Vagina (tissue), 2 donors: ENCODE measurements around the gene UBE3A. TPM values are rescaled to one million over a fixed set of nuclear protein-coding genes. Genes with fewer than 3 reads are reported as not detected.

Experiments used
- DNase-seq, 2 donors: peaks; one replicate each; pipeline ENCODE4 v3.0.0-alpha.2; 2017; ENCODE audit errors: extremely low spot score in 2 of 2
- H3K27ac ChIP-seq: fragments of 200-600 bp; sonication (generic); one replicate; pipeline ENCODE4 v1.5.1; 2019
- H3K27me3 ChIP-seq: fragments of 200-600 bp; sonication (generic); one replicate; pipeline ENCODE4 v1.5.1; 2019
- H3K36me3 ChIP-seq, 2 donors: fragments of 200-600 bp; sonication (generic); one replicate each; pipeline ENCODE4 v1.5.1; 2017 to 2019
- H3K4me1 ChIP-seq: fragments of 200-600 bp; sonication (generic); one replicate; pipeline ENCODE4 v1.5.1; 2019
- H3K4me3 ChIP-seq, 2 donors: fragments of 200-600 bp; sonication (generic); 1 replicate in 1 of 2; 2 replicates in 1 of 2; pipeline ENCODE4 v1.5.1; 2016 to 2019
- H3K9me3 ChIP-seq: fragments of 200-600 bp; sonication (generic); one replicate; pipeline ENCODE4 v1.5.1; 2019
- CTCF ChIP-seq, 3 experiments: fragments of 450-650 bp in 2 of 3; fragments of 200-600 bp in 1 of 3; sonication (generic) in 1 of 3; IDR thresholded peaks; one replicate each; pipeline ENCODE4 v1.5.1; 2017 to 2019; ENCODE audit warnings: antibody characterized with exemption in 3 of 3, mild to moderate bottlenecking in 2 of 3, moderate library complexity in 2 of 3
- POLR2A ChIP-seq, 2 donors: fragments of 450-650 bp; IDR thresholded peaks; one replicate each; pipeline ENCODE4 v1.6.1; 2017; ENCODE audit warnings: antibody characterized with exemption in 2 of 2, mild to moderate bottlenecking in 2 of 2, moderate library complexity in 2 of 2
- POLR2AphosphoS5 ChIP-seq, 2 donors: sonication (generic); formaldehyde crosslinking; IDR thresholded peaks; one replicate each; pipeline ENCODE4 v1.9.0; 2017; ENCODE audit warnings: antibody characterized with exemption in 2 of 2, mild to moderate bottlenecking in 2 of 2, low read depth in 1 of 2; ENCODE audit not compliant: insufficient read depth in 1 of 2
- intact Hi-C: fragments of 100-400 bp; cut with DNase I; formaldehyde crosslinking; loops from one replicate; pipeline ENCODE4 v1.15.1; 2023
- total RNA-seq: library from RNA; depleted of rRNA; stranded (reverse); fragments of >200 nt; gene quantifications from one replicate; pipeline ENCODE4 v1.2.3, GENCODE V29; 2016

Gene UBE3A
- total RNA-seq, 1 donor from 2014 or later: 71.9 TPM

DNA sequence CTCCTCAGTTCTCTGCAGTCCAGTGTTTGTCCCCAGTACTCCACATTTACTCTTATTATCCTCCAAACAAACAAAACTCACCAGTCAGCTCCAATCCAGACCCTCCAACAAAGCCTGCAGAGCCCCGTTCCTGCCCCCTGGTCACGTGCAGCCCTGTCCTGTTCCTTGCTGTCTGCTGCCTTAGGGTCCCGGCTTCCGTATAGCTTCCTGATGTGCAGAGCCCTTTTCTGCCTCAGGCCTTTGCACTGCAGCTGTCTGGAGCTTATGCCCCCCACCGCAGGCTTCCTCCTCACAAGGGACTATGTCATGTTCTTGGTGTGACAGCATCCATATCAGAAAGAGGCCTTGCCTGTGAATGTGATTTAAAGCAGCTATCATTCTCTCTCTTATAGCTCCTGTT lies 39.0 kb upstream of the UBE3A start:
- no peaks in the 10 kb centered on the region for H3K27me3 ChIP-seq
- DNase-seq: no peak
- no peak overlapping the region for H3K27ac ChIP-seq
- intact Hi-C loops: no loop called here
- TF ChIP-seq POLR2A (IDR thresholded peaks at IDR 0.05): no peak
- no peak for TF ChIP-seq CTCF (IDR thresholded peaks at IDR 0.05)
- TF ChIP-seq POLR2AphosphoS5 (IDR thresholded peaks at IDR 0.05; ENCODE audit: insufficient read depth in 1 of 2, low read depth in 1 of 2): no peak
- H3K36me3 ChIP-seq: no peaks in the 10 kb centered on the region
- peaks cover 6% of the 10 kb centered on the region for H3K4me1 ChIP-seq
- H3K4me3 ChIP-seq: no peak overlapping the region
- H3K9me3 ChIP-seq: no peaks in the 10 kb centered on the region

- H3K4me1 ChIP-seq: no peaks in the 10 kb centered on the region
- TF ChIP-seq CTCF (IDR thresholded peaks at IDR 0.05): no peak
- TF ChIP-seq POLR2A (IDR thresholded peaks at IDR 0.05): no peak
- H3K36me3 ChIP-seq: no peaks in the 10 kb centered on the region
- no peak overlapping the region for H3K27ac ChIP-seq
- no peak overlapping the region for H3K4me3 ChIP-seq
- no peak for DNase-seq
- intact Hi-C loops: no loop called here
- no peaks in the 10 kb centered on the region for H3K27me3 ChIP-seq
- H3K9me3 ChIP-seq: no peaks in the 10 kb centered on the region
These were observed 35.4 kb upstream of the UBE3A start for GRCh38 chr15:25474251-25474650.

DNA sequence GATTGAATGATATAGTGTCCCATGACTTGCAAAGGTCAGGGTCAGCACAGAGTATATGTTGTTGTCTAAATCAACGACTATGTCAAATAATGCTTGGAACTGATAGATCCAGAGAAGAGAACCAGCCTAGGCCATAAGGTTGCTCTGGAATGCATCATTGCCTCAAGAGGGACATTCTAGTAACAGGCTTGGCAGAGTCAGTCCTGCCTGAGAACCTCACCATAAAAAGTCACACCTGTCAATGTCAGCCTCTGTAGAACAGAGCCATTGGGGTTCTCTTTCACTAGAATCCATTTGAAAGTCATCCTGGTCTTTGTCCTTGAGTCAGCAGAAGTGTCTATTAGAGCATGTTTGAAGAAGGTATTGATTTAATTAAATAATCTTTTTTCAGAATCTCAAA lies 31.4 kb upstream of the UBE3A start:
- no peaks in the 10 kb centered on the region for H3K4me1 ChIP-seq
- no peaks in the 10 kb centered on the region for H3K9me3 ChIP-seq
- no peak overlapping the region for H3K27ac ChIP-seq
- intact Hi-C loops: no loop called here
- no peaks in the 10 kb centered on the region for H3K27me3 ChIP-seq
- no peak for TF ChIP-seq POLR2A (IDR thresholded peaks at IDR 0.05)
- no peak for TF ChIP-seq POLR2AphosphoS5 (IDR thresholded peaks at IDR 0.05; ENCODE audit: insufficient read depth in 1 of 2, low read depth in 1 of 2)
- no peak for TF ChIP-seq CTCF (IDR thresholded peaks at IDR 0.05)
- no peaks in the 10 kb centered on the region for H3K36me3 ChIP-seq
- no peak for DNase-seq
- H3K4me3 ChIP-seq: no peak overlapping the region

- TF ChIP-seq POLR2A (IDR thresholded peaks at IDR 0.05) (no peak), POLR2AphosphoS5 (IDR thresholded peaks at IDR 0.05; ENCODE audit: insufficient read depth in 1 of 2, low read depth in 1 of 2) (no peak), CTCF (IDR thresholded peaks at IDR 0.05) (no peak)
- no peaks in the 10 kb centered on the region for H3K36me3 ChIP-seq
- no peak overlapping the region for H3K4me3 ChIP-seq
- intact Hi-C loops: no loop called here
- H3K9me3 ChIP-seq: no peaks in the 10 kb centered on the region
- no peak for DNase-seq
- H3K27me3 ChIP-seq: no peaks in the 10 kb centered on the region
- H3K27ac ChIP-seq: no peak overlapping the region
- H3K4me1 ChIP-seq: no peaks in the 10 kb centered on the region
These were observed 30.6 kb upstream of the UBE3A start for GRCh38 chr15:25469377-25469776.

DNA sequence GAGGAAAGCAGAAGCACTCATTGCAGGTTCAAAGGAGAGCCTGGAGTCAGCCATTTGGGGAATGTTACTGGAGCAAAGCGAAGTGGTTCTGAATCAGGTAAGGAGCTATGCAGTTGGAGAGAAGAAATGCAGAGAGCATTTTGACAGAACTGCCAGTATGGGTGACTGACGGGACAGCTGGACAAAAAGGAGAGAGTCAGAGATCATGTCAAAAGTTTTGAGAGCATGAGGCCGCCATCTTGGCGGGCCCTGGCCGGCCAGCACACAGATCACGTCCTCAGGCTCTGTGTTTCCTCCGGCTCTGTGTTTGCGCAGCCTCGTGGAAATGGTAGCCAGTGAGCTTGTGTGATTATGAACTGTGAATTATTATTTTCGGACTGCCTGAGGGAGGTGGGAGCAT lies 29.8 kb upstream of the UBE3A start:
- TF ChIP-seq POLR2AphosphoS5 (IDR thresholded peaks at IDR 0.05; ENCODE audit: insufficient read depth in 1 of 2, low read depth in 1 of 2) (no peak), POLR2A (IDR thresholded peaks at IDR 0.05) (no peak), CTCF (IDR thresholded peaks at IDR 0.05) (no peak)
- no peaks in the 10 kb centered on the region for H3K4me1 ChIP-seq
- no peaks in the 10 kb centered on the region for H3K27me3 ChIP-seq
- no peaks in the 10 kb centered on the region for H3K9me3 ChIP-seq
- no peak overlapping the region for H3K4me3 ChIP-seq
- no peak for DNase-seq
- H3K27ac ChIP-seq: no peak overlapping the region
- no peaks in the 10 kb centered on the region for H3K36me3 ChIP-seq
- intact Hi-C loops: no loop called here
